Central memory CD8-positive, alpha-beta T cell (primary cell): Measurements from ENCODE around the gene CORO1A.
"Not testable (repeated sequence)": the region's sequence is repeated elsewhere in the genome, so short reads cannot be mapped to it uniquely, and the experiment has no call there.

ENCODE experiments used
- ATAC-seq: fragments of 150-1000 bp; cut with Tn5 transposase; replicated peaks from 2 replicates; pipeline ENCODE4 v1.10.0; 2022; ENCODE audit warnings: mild to moderate bottlenecking, moderate FRiP score, moderate number of reproducible peaks; ENCODE audit not compliant: poor library complexity, severe bottlenecking; ENCODE audit errors: extremely low read depth
- DNase-seq, 2 donors: peaks; one replicate each; pipeline ENCODE4 v3.0.0; 2021; ENCODE audit warnings: low spot score in 2 of 2
- H3K27ac Mint-ChIP-seq: one replicate; pipeline ENCODE4 v1.8.0; 2022; ENCODE audit warnings: low read depth, mild to moderate bottlenecking, moderate library complexity, mixed read lengths
- H3K27me3 Mint-ChIP-seq: one replicate; pipeline ENCODE4 v1.8.0; 2022; ENCODE audit warnings: mixed read lengths
- H3K36me3 Mint-ChIP-seq: one replicate; pipeline ENCODE4 v1.8.0; 2022; ENCODE audit warnings: mild to moderate bottlenecking, moderate library complexity, mixed read lengths; ENCODE audit not compliant: insufficient read depth
- H3K4me1 Mint-ChIP-seq: one replicate; pipeline ENCODE4 v1.8.0; 2022; ENCODE audit warnings: mixed read lengths
- H3K4me3 Mint-ChIP-seq: one replicate; pipeline ENCODE4 v1.8.0; 2022; ENCODE audit warnings: mild to moderate bottlenecking, moderate library complexity, mixed read lengths
- H3K9me3 Mint-ChIP-seq: one replicate; pipeline ENCODE4 v1.8.0; 2022; ENCODE audit warnings: mixed read lengths

Gene CORO1A

DNA sequence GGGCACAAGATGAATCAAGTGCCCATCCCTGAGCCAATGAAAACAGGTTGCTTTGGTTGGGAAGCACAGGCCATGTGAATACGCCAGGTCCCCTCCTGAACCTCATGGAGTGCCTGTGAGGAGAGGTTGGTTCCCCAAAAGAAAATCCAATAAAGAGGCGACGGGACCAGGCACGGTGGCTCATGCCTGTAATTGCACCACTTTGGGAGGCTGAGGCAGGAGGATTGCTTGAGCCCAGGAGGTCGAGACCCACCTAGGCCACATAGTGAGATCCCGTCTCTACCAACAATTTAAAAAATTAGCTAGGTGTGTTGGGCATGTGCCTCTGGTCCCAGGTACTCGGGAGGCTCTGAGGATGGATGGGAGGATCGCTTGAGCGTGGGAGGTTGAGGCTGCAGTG is 3.5 kb upstream of the CORO1A start:
- Mint-ChIP-seq H3K27me3 (no peaks in the 10 kb centered on the region), H3K9me3 (no peaks in the 10 kb centered on the region), H3K4me1 (peaks cover 19% of the 10 kb centered on the region), H3K36me3 (peaks cover 21% of the 10 kb centered on the region), H3K27ac (no peak overlapping the region), H3K4me3 (no peak overlapping the region)
- no peak for DNase-seq
- no peak for ATAC-seq

DNA sequence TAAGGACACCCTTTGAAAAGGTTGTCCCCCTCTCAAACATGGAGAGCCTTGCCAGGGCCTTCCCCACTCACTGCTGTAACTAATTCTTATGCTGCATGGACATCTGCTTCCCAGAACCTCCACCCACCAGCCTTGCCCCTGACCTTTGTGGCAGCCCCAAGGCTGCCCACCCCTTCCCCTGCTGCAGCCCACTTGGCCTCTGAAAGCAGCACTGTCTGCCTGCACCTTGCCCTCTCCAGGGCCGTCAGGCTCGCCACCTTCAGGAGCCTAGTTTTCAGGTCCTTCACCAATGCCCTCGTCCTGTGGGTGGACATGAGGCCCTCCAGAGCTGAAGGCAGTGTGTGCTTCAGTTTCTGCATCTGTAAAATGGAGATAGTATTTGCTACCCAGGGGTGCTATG is 2.7 kb upstream of the CORO1A start:
- DNase-seq (no peak), ATAC-seq (no peak)
- Mint-ChIP-seq H3K36me3 (peaks cover 29% of the 10 kb centered on the region), H3K9me3 (no peaks in the 10 kb centered on the region), H3K27me3 (no peaks in the 10 kb centered on the region), H3K27ac (no peak overlapping the region), H3K4me1 (peaks cover 26% of the 10 kb centered on the region), H3K4me3 (no peak overlapping the region)

DNA sequence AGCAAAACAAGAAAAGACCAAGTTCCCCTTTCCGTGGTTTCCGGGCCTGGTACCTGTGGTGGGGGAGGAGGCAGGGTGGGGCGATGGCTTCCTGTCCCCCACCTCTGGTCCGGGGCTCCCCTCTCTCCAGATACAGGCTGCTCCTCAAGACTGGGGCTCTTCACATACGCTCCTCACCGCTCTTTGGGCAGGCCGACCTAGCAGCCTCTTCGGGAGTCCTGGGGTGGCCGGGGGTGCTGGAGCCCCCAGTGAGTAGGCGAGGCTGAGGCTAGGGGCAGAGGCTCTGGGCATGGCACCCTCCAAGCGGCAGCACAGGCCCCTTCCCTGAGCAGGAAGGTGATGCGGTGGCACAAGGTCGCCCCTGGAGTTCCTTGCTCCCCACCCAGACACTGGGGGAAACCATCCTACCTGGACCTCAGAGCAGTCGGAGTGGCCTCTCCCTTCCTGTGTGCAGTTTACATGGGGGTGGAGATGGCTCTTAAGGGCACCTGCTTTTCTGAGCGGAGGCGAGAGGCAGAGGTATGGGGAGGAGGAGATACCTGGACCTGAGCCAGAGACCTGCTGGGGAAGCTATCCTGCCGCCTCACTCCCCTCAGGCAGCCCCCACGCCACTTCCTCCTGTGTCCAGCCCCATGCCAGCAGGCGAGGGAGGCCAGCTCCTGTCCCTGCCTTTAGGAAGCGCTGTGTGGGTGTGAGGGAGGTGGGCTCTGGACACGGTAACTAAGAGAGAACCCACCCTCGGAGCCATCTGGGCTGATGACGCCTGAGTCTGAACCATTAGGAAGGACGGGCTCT is 891 bp downstream of the CORO1A start:
- no peaks in the 10 kb centered on the region for H3K9me3 Mint-ChIP-seq

DNA sequence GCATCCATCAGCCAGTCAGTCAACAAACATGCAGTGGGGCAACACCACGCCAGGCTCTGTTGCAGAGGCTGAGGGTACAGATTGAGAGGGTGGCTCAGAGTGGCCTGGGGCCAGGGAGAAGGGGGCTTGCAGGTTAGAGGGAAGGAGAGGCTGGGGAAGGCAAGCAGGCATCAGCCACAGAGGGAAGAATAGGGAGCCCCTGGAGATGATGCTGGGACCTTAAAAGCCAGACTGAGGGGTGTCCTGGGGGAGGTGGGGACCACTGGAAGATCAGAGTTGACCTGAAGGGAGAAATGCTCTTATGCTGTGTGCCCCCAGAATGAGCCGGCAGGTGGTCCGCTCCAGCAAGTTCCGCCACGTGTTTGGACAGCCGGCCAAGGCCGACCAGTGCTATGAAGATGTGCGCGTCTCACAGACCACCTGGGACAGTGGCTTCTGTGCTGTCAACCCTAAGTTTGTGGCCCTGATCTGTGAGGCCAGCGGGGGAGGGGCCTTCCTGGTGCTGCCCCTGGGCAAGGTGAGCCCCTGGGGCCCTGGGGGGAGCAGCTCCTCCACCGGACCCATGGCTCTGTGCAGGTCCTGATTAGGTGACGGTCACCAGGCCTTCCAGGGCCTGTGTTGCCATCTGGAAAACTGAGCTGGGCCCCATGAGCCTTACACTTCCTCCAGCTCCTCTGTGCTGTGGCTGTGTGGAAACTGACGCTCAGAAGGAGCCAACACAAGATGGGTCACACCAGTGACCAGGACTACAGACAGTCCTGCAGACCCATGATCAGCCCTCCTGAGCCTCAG is 1.7 kb downstream of the CORO1A start:
- Mint-ChIP-seq H3K4me3 (peak overlapping the region; percentile 100), H3K27me3 (no peaks in the 10 kb centered on the region), H3K9me3 (no peaks in the 10 kb centered on the region), H3K4me1 (peaks cover 45% of the 10 kb centered on the region), H3K36me3 (peaks cover 51% of the 10 kb centered on the region), H3K27ac (peak overlapping the region; percentile 94)
- no peak for ATAC-seq
- DNase-seq, result peak; percentile 17 to 21

More for the DNA sequence above, 891 bp downstream of the CORO1A start:
- peak overlapping the region; percentile 94 for H3K27ac Mint-ChIP-seq
- peak; percentile 50 for ATAC-seq
- peaks cover 51% of the 10 kb centered on the region for H3K36me3 Mint-ChIP-seq
- peaks cover 45% of the 10 kb centered on the region for H3K4me1 Mint-ChIP-seq
- peak; percentile 68 to 84 for DNase-seq
- H3K4me3 Mint-ChIP-seq, result peak overlapping the region; percentile 100
- no peaks in the 10 kb centered on the region for H3K27me3 Mint-ChIP-seq

DNA sequence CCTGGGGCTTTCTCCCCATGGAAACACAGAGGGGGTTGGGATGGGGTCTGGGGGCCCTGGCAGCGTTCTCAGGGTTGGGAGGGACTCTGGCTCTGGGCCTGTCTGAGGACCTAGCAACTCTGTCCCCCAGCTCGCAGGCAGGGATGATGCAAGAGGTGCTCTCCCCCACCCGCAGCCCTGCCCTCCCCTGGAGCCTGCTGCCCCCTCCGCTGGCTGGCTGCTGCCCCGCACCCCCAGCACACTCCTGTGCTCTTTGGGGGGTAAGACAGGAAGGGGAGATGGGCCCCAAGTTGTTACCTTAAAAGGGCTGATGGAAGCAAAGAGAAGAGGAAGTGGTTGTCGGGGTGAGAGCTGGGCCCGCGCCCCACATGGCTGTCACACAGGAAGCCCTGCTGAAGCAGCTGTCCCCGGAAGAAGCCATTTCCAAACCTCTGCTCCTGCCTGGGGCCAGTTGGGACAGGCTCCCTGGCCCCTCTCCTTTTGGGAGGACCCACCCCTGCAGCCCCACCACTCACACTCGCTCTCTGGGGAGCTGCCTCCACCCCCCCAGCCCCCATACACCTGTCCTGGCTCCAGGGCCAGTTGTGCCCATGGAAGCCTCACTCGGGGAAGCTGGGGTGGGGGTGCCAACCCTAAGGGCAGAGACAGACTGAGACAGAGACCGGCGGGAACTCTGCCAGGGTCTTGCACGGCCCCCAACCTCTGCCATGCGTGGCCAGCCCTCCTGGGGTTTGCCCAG is 2.5 kb downstream of the CORO1A start:
- no peaks in the 10 kb centered on the region for H3K9me3 Mint-ChIP-seq
- no peaks in the 10 kb centered on the region for H3K27me3 Mint-ChIP-seq
- H3K4me1 Mint-ChIP-seq, result peaks cover 45% of the 10 kb centered on the region
- peak overlapping the region; percentile 94 for H3K27ac Mint-ChIP-seq
- peaks cover 51% of the 10 kb centered on the region for H3K36me3 Mint-ChIP-seq
- peak overlapping the region; percentile 100 for H3K4me3 Mint-ChIP-seq
- ATAC-seq, result peak; percentile 52
- DNase-seq, result peak; percentile 70 to 83

DNA sequence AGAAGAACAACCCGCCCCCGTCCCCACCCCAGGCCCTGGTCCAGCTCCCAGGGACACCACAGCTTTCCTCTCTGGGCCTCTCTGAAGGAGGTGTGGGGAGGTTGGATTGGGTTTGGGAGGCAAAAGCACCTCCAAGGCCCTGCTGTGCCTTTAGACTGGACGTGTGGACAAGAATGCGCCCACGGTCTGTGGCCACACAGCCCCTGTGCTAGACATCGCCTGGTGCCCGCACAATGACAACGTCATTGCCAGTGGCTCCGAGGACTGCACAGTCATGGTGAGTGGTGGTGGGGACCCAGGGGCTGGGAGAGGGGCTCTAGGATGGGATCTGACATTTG is 3.0 kb downstream of the CORO1A start:
- peaks cover 51% of the 10 kb centered on the region for H3K36me3 Mint-ChIP-seq
- H3K9me3 Mint-ChIP-seq, result no peaks in the 10 kb centered on the region
- H3K27ac Mint-ChIP-seq, result peak overlapping the region; percentile 94
- ATAC-seq (no peak), DNase-seq (peak in 1 of 2 donors; percentile 44)
- no peaks in the 10 kb centered on the region for H3K27me3 Mint-ChIP-seq
- peaks cover 45% of the 10 kb centered on the region for H3K4me1 Mint-ChIP-seq
- peak overlapping the region; percentile 100 for H3K4me3 Mint-ChIP-seq

DNA sequence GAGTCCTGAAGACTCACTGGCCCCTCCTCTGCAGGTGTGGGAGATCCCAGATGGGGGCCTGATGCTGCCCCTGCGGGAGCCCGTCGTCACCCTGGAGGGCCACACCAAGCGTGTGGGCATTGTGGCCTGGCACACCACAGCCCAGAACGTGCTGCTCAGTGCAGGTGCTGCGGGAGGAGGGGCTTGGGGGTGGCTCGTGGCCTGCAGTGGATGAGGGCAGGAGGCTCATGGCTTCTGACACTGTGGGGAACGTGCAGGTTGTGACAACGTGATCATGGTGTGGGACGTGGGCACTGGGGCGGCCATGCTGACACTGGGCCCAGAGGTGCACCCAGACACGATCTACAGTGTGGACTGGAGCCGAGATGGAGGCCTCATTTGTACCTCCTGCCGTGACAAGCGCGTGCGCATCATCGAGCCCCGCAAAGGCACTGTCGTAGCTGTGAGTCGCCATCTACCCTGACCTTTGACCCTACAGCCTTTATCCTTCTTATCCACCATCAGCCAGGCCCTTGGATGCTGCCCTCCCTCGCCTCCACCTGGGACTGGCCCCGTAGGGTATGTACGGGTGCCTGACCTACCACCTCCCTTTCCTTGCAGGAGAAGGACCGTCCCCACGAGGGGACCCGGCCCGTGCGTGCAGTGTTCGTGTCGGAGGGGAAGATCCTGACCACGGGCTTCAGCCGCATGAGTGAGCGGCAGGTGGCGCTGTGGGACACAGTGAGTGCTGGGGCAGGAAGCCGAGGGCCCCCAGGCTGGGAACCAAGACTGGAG is 3.6 kb downstream of the CORO1A start:
- DNase-seq, result peak; percentile 84 to 92
- Mint-ChIP-seq H3K36me3 (peaks cover 51% of the 10 kb centered on the region), H3K4me3 (peak overlapping the region; percentile 100)

DNA sequence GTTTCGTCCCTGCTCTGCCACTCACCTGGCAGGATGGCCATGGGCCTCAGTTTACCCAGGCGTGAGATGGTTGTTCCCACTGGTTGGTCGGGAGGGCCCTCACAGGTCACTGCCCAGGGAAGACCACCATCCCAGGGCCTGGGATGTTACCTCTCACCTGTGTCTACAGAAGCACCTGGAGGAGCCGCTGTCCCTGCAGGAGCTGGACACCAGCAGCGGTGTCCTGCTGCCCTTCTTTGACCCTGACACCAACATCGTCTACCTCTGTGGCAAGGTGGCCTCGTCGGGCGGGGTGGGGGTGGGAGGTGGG is 4.1 kb downstream of the CORO1A start:
- H3K36me3 Mint-ChIP-seq, result peaks cover 46% of the 10 kb centered on the region
- H3K27me3 Mint-ChIP-seq, result no peaks in the 10 kb centered on the region
- H3K9me3 Mint-ChIP-seq, result no peaks in the 10 kb centered on the region
- H3K4me3 Mint-ChIP-seq, result peak overlapping the region; percentile 100
- ATAC-seq (no peak), DNase-seq (no peak)
- H3K4me1 Mint-ChIP-seq, result peaks cover 38% of the 10 kb centered on the region
- H3K27ac Mint-ChIP-seq, result peak overlapping the region; percentile 94

More for the DNA sequence above, 3.6 kb downstream of the CORO1A start:
- Mint-ChIP-seq H3K27ac (peak overlapping the region; percentile 94), H3K9me3 (no peaks in the 10 kb centered on the region), H3K27me3 (no peaks in the 10 kb centered on the region), H3K4me1 (peaks cover 43% of the 10 kb centered on the region)
- peak; percentile 11 for ATAC-seq

DNA sequence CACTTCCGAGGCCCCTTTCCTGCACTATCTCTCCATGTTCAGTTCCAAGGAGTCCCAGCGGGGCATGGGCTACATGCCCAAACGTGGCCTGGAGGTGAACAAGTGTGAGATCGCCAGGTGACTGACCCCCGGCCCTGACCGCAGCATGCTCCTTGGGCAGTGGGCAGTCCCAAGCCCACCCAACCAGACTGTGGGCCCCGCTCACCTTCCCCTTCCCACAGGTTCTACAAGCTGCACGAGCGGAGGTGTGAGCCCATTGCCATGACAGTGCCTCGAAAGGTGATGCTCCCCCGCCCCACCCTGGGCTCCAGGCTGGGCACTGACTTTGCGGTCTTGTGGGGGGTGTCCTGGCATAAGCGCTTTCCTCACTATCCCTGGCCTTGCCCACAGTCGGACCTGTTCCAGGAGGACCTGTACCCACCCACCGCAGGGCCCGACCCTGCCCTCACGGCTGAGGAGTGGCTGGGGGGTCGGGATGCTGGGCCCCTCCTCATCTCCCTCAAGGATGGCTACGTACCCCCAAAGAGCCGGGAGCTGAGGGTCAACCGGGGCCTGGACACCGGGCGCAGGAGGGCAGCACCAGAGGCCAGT is 4.7 kb downstream of the CORO1A start:
- peak overlapping the region; percentile 94 for H3K27ac Mint-ChIP-seq

DNA sequence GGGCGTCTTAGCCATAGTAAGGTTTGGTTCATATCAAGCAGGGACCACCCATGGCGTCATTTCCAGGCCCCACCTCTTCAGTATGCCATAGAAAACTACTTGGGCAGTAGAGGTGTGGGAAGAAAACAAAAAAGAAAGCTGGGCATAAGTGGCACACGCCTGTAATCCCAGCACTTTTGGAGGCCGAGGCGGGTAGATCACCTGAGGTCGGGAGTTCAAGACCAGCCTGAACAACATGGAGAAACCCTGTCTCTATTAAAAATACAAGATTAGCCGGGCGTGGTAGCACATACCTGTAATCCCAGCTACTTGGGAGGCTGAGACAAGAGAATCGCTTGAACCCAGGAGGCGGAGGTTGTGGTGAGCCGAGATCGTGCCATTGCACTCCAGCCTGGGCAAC is 7.8 kb downstream of the CORO1A start:
- not testable (repeated sequence) for H3K27me3 Mint-ChIP-seq, H3K27ac Mint-ChIP-seq, H3K4me3 Mint-ChIP-seq, ATAC-seq, H3K9me3 Mint-ChIP-seq, DNase-seq
- peaks cover 19% of the 10 kb centered on the region for H3K36me3 Mint-ChIP-seq
- H3K4me1 Mint-ChIP-seq, result peaks cover 15% of the 10 kb centered on the region

More for the DNA sequence above, 4.7 kb downstream of the CORO1A start:
- DNase-seq (no peak), ATAC-seq (no peak)
- Mint-ChIP-seq H3K4me1 (peaks cover 35% of the 10 kb centered on the region), H3K27me3 (no peaks in the 10 kb centered on the region), H3K4me3 (peak overlapping the region; percentile 100), H3K9me3 (no peaks in the 10 kb centered on the region), H3K36me3 (peaks cover 46% of the 10 kb centered on the region)

DNA sequence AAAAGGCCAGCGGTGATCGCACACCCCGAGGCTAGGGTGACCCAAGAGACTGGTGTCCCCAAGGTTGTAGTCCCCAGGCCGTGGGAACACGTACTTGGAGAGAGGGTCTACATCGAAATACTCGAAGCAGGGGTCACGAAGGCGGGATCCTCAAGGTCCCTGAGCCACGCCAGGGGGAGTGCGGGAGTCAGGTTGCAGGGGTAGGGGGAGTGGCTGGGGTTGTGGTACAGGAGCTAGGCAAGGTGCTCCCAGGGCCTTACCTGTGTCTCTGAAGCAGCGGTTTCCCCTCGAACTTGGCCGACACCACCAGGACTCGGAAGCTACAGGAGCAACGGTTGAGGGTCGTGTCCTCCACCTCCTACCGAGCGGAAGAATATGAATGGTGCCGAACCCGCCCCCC is 9.7 kb downstream of the CORO1A start:
- H3K9me3 Mint-ChIP-seq, DNase-seq, H3K4me3 Mint-ChIP-seq, H3K27me3 Mint-ChIP-seq, H3K4me1 Mint-ChIP-seq, H3K36me3 Mint-ChIP-seq, H3K27ac Mint-ChIP-seq: not testable (repeated sequence)
- peak; percentile 11 for ATAC-seq

DNA sequence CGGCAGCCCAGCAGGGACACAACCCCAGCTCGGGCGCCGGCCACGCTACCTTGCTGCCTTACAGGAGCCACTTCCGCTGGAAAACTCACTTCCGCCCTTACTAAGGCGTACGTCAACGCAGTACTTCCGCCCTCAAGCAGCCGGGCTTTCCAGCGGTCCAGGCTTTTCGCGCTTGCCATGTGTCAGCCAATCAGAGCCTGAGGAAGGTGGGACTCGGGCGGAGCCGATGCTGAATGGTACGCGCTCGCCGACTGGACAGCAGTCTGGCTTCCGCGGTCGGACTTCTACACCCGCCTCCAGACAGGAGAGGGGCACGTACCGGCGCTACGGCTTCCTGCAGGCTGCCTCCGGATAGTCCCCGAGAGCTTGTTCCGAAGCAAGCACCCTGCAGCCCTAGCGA is 10.2 kb downstream of the CORO1A start, which contains the start of the genes BOLA2B and SLX1A:
TSS of gene BOLA2B (minus strand) at position 52 of the 400 bp plus-strand sequence. CDS start 71 bp downstream, outside the sequence.
TSS of gene SLX1A (plus strand) at position 261 of the 400 bp plus-strand sequence. CDS start 210 bp downstream, outside the sequence.
- not testable (repeated sequence) for H3K27ac Mint-ChIP-seq, H3K27me3 Mint-ChIP-seq, H3K4me1 Mint-ChIP-seq, H3K4me3 Mint-ChIP-seq, H3K9me3 Mint-ChIP-seq, H3K36me3 Mint-ChIP-seq, DNase-seq
- peak; percentile 93 for ATAC-seq
